GM18868 (cell line): ENCODE measurements around the gene RIMS1.

Experiments used
- ATAC-seq: cut with Tn5 transposase; IDR thresholded peaks from one replicate; pipeline ENCODE4 v1.9.1; 2021; ENCODE audit warnings: mild to moderate bottlenecking, moderate library complexity; ENCODE audit not compliant: unreplicated experiment

RIMS1 gene

DNA sequence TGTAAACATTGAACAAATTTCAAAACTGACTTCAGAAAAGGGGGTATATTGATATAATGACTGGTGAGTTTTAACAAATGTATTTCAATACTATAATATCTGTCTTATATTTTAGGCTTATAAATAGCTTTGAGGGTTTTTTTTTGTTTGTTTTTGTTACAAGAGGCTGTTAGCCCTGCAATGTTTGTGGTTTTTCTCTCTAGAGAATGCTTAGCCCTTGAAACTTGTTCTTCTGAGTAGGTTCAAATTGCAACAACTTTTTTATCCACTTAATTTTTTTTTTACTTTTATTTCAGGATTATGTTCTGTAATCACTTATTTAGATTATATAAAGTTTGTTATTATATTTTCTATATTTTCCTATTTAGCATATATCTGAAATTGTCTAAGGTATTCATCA lies 333.2 kb downstream of the RIMS1 start:
- ATAC-seq, result no peak

GRCh38 chr6:72238021-72238420 lies 351.7 kb downstream of the RIMS1 start:
- no peak for ATAC-seq

- ATAC-seq, result no peak
Measured at GRCh38 chr6:72238900-72239299, 352.6 kb downstream of the RIMS1 start.

DNA sequence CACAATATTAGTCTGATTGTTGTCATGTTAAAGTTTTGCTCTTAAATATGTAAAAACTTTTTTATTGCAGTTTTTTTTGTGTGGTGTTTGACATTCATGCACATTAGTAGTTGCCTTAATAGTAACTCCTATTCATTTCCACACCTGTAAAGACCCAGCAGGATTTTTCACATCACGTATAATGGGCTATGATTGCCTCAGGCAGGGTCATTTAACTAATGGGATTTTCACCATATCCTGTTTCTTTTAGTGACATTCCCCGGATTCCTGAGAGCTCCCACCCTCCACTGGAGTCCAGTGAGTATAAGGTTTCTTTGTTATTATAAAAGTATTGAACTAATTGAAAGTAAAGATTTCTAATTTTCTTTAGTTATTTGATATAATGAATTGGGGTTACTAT lies 359.2 kb downstream of the RIMS1 start:
- no peak for ATAC-seq

GRCh38 chr6:72246926-72247325 lies 360.6 kb downstream of the RIMS1 start:
- ATAC-seq, result no peak

DNA sequence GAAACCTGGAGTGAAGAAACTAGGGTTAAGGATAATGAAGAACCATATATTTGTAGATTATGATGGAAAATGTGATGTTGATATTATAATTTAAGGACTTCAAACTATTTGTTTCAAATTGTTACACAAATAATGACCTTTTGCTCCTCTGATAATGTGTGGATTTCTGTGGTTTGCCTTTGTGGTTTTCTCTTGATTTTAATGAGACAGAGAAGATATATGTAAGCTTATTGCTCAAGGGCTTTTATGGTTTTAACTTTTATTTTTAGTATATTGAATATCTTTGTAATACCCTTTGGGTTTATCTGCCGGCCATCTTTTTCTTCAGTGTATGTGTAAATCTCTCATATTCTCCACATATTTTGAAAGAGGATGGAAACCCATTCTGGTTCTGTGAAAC lies 362.3 kb downstream of the RIMS1 start:
- ATAC-seq, result no peak

- ATAC-seq, result no peak
Measured at GRCh38 chr6:72250664-72251063, 364.3 kb downstream of the RIMS1 start.

GRCh38 chr6:72260489-72260888 lies 374.1 kb downstream of the RIMS1 start:
- no peak for ATAC-seq

DNA sequence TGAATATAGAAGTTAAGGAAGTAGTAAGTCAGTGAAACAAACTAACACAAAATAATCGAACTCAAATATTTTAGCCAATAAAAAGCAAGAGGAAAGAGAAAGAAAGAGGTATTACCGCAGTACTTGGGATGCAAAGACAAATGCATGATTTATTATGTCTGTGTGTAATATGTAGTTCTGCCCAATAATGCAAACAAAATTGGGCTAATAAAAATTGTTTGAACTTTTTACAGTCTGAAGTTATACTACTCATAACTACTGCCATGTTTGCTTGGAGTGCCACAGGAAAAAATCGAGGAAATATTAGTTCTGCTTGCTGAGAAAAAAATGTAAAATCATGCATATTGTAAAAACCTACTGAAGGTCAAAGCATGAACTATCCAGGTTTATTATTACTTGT lies 375.2 kb downstream of the RIMS1 start:
- ATAC-seq, result no peak

DNA sequence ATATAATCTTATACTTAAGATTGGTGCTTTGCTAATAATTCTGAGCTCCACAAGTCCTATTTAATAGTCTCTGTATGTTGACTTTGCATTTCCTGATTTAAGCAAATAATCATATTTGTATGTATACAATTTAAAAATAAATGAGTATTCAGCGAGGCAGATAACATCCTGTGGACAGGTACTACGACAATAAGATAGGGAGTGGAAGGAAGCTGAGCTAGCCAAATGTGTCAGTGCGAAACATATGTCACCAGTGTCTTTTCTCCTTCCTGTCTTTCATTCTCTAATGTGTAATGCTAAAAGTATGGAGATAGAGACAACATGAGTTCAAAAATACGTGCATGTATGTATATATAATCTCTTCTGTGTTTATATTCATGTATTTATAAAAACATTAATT lies 375.9 kb downstream of the RIMS1 start:
- no peak for ATAC-seq

- ATAC-seq, result no peak
Measured at GRCh38 chr6:72267470-72267869, 381.1 kb downstream of the RIMS1 start.

- no peak for ATAC-seq
Measured at GRCh38 chr6:72271531-72271930, 385.2 kb downstream of the RIMS1 start.

- ATAC-seq, result no peak
Measured at GRCh38 chr6:72272958-72273357, 386.6 kb downstream of the RIMS1 start.

DNA sequence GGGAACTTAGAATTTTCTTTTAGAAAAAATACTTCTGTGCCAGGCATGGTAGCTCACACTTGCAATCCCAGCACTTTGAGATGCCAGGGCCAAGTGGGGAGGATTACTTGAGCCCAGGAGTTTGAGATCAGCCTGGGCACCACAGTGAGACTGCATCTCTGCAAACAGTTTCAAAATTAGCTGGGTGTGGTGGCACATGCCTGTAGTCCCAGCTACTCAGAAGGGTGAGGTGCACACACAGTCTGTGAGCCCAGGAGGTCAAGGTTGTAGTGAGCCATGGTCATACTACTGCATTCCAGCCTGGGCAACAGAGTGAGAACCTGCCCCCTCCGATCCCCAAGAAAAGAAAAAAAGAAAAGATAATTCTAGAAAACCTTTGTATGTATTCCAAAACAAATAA lies 389.5 kb downstream of the RIMS1 start:
- no peak for ATAC-seq

GRCh38 chr6:72282201-72282600 lies 395.9 kb downstream of the RIMS1 start:
- ATAC-seq, result no peak

- ATAC-seq, result no peak
Measured at GRCh38 chr6:72283571-72283970, 397.2 kb downstream of the RIMS1 start.

GRCh38 chr6:72286911-72287311 lies 400.6 kb downstream of the RIMS1 start:
- ATAC-seq, result no peak

- no peak for ATAC-seq
Measured at GRCh38 chr6:72287801-72288200, 401.5 kb downstream of the RIMS1 start.

- no peak for ATAC-seq
Measured at GRCh38 chr6:72288592-72288991, 402.2 kb downstream of the RIMS1 start.

DNA sequence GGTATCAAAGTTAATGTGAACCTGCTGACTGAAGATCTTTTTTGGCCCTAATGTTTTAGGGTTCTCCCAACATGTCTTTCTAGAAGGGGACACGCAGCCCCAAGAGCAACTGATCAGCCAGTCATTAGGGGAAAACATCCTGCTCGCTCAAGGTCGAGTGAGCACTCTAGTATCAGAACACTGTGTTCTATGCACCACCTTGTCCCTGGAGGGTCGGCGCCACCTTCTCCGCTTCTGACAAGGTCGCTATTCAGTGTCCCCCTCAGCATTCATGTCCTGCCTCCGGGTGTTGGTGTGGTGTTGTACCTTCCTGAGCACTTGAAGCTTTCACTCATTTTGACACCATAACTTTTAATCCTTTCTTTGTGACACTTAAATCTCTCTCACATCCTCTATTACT lies 404.3 kb downstream of the RIMS1 start:
- no peak for ATAC-seq

DNA sequence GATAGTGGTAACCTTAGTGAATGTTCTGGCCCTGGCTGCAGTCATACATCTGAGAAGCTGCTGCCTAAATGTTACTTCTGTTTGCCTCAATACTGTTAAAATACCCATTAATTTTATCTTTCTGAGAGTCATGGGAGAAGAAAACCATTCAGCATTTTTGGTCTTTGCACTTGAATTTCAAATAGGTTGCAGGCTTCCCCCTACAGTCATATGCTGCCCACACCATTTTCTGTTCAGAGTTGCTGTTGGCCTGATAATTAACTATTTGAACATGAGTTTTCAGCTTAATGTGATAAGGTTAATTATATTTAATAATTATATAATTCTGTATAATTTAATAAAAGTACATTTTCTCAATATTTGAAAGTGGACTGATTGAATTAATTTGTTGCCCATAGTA lies 410.0 kb downstream of the RIMS1 start:
- no peak for ATAC-seq

GRCh38 chr6:72305971-72306370 lies 419.6 kb downstream of the RIMS1 start:
- no peak for ATAC-seq

DNA sequence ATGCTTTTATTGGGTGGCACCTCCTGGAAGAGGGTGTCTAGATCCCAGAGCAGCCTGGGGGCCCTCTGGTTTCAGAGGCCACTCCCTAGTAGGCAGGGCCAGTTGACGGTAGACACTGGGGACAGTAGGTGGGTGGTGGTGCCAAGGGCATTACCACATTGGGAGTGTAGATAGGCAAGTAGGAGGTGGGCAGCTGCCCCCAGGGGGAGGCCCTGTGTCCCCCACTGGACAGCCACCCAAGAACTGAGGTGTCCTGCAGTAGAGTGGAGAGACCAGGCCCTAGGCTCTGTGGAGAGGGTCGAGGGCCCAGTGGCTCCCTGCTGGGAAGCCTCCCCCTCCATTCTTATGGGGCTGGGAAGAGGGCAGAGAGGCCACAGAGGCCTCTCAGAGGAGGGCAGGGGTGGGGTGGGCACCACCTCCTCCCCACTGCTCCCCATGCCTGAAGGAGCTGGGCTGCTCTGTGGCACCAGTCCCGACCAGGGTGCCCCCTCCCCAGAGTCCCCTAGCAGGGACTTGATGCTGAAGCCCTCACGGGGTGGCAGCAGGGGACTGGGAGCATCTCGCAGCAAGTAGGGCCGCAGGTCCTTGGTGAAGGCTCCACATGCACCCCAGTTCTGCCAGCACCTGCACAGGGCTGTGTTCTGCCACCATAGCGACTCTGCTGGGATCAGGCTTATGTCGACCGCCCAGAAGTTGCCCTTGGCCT lies 430.5 kb downstream of the RIMS1 start:
- ATAC-seq, result no peak
